ENCODE measurements around the gene INPP5A.
"Not testable (repeated sequence)": the region's sequence is repeated elsewhere in the genome, so short reads cannot be mapped to it uniquely, and the experiment has no call there.

- not testable (repeated sequence) for TF ChIP-seq CTCF, POLR2A (IDR thresholded peaks at IDR 0.05)
These were observed 16.0 kb downstream of the INPP5A start for GRCh38 chr10:132553568-132553967.

All from lower leg skin (tissue), 3 donors.